ENCODE measurements around the gene LYSMD2. TPM values are rescaled to one million over a fixed set of nuclear protein-coding genes. Genes with fewer than 3 reads are reported as not detected.

LYSMD2 gene
- total RNA-seq, 1 donor from 2014 or later: 0.78 TPM

GRCh38 chr15:51750186-51750585, 12.7 kb upstream of the LYSMD2 start:
- Mint-ChIP-seq H3K9me3 (ENCODE audit: unreplicated experiment) (peaks cover 5% of the 10 kb centered on the region), H3K36me3 (ENCODE audit: unreplicated experiment) (no peaks in the 10 kb centered on the region), H3K4me1 (ENCODE audit: low read depth, unreplicated experiment) (peaks cover 3% of the 10 kb centered on the region)

GRCh38 chr15:51749307-51749706, 11.9 kb upstream of the LYSMD2 start:
- H3K4me3 Mint-ChIP-seq (ENCODE audit: unreplicated experiment): no peak overlapping the region
- peaks cover 14% of the 10 kb centered on the region for H3K27me3 Mint-ChIP-seq (ENCODE audit: unreplicated experiment)
- peaks cover 5% of the 10 kb centered on the region for H3K9me3 Mint-ChIP-seq (ENCODE audit: unreplicated experiment)
- no peak for DNase-seq
- H3K4me1 Mint-ChIP-seq (ENCODE audit: low read depth, unreplicated experiment): peaks cover 3% of the 10 kb centered on the region
- no peak for TF ChIP-seq CTCF (IDR thresholded peaks at IDR 0.05; ENCODE audit: partially characterized antibody, unreplicated experiment)
- H3K36me3 Mint-ChIP-seq (ENCODE audit: unreplicated experiment): no peaks in the 10 kb centered on the region
- H3K27ac Mint-ChIP-seq (ENCODE audit: unreplicated experiment): no peak overlapping the region

More at GRCh38 chr15:51750186-51750585, 12.7 kb upstream of the LYSMD2 start:
- no peak for DNase-seq
- Mint-ChIP-seq H3K4me3 (ENCODE audit: unreplicated experiment) (peak overlapping the region; percentile 97), H3K27me3 (ENCODE audit: unreplicated experiment) (peaks cover 14% of the 10 kb centered on the region), H3K27ac (ENCODE audit: unreplicated experiment) (no peak overlapping the region)
- no peak for TF ChIP-seq CTCF (IDR thresholded peaks at IDR 0.05; ENCODE audit: partially characterized antibody, unreplicated experiment)

GRCh38 chr15:51739061-51739712, 1.7 kb upstream of the LYSMD2 start:
- Mint-ChIP-seq H3K27ac (ENCODE audit: unreplicated experiment) (no peak overlapping the region), H3K27me3 (ENCODE audit: unreplicated experiment) (peaks cover 9% of the 10 kb centered on the region), H3K9me3 (ENCODE audit: unreplicated experiment) (peaks cover 2% of the 10 kb centered on the region), H3K36me3 (ENCODE audit: unreplicated experiment) (no peaks in the 10 kb centered on the region), H3K4me1 (ENCODE audit: low read depth, unreplicated experiment) (peaks cover 9% of the 10 kb centered on the region), H3K4me3 (ENCODE audit: unreplicated experiment) (no peak overlapping the region)
- TF ChIP-seq CTCF (IDR thresholded peaks at IDR 0.05; ENCODE audit: partially characterized antibody, unreplicated experiment): no peak
- no peak for DNase-seq

- no peak for DNase-seq
- Mint-ChIP-seq H3K27ac (ENCODE audit: unreplicated experiment) (no peak overlapping the region), H3K27me3 (ENCODE audit: unreplicated experiment) (peaks cover 9% of the 10 kb centered on the region), H3K4me1 (ENCODE audit: low read depth, unreplicated experiment) (peaks cover 9% of the 10 kb centered on the region), H3K36me3 (ENCODE audit: unreplicated experiment) (no peaks in the 10 kb centered on the region), H3K4me3 (ENCODE audit: unreplicated experiment) (peak overlapping the region; percentile 82), H3K9me3 (ENCODE audit: unreplicated experiment) (peaks cover 2% of the 10 kb centered on the region)
- TF ChIP-seq CTCF (IDR thresholded peaks at IDR 0.05; ENCODE audit: partially characterized antibody, unreplicated experiment): no peak
Observed at GRCh38 chr15:51738553-51738952, 1.1 kb upstream of the LYSMD2 start.

GRCh38 chr15:51736751-51737521, 519 bp downstream of the LYSMD2 start:
- Mint-ChIP-seq H3K36me3 (ENCODE audit: unreplicated experiment) (no peaks in the 10 kb centered on the region), H3K27me3 (ENCODE audit: unreplicated experiment) (peaks cover 9% of the 10 kb centered on the region), H3K4me3 (ENCODE audit: unreplicated experiment) (peak overlapping the region; percentile 86), H3K4me1 (ENCODE audit: low read depth, unreplicated experiment) (peaks cover 9% of the 10 kb centered on the region), H3K27ac (ENCODE audit: unreplicated experiment) (no peak overlapping the region), H3K9me3 (ENCODE audit: unreplicated experiment) (peaks cover 2% of the 10 kb centered on the region)
- TF ChIP-seq CTCF (IDR thresholded peaks at IDR 0.05; ENCODE audit: partially characterized antibody, unreplicated experiment): no peak
- DNase-seq: peak; percentile 66

Data from glutamatergic neuron (in vitro differentiated cells).